ENCODE data around the gene RGS7BP.

DNA sequence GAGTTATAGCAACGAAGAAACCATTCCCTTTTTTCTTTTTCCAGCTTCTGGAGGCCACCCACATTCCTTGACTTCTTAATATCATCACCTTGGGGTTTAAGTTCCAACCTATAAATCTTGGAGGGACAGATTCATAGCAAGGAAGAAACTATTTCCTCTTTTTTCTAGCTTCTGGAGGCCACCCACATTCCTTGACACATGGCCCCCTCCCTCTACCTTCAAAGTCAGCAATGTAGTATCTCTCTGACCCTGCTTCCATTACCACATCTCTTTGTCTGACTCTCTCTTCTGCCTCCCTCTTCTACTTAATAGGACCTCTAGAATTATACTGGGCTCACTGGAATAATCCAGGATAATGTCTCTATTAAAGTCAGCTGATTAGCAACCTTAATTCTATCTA is 149.8 kb downstream of the RGS7BP start:
- TF ChIP-seq, protein P1, sequence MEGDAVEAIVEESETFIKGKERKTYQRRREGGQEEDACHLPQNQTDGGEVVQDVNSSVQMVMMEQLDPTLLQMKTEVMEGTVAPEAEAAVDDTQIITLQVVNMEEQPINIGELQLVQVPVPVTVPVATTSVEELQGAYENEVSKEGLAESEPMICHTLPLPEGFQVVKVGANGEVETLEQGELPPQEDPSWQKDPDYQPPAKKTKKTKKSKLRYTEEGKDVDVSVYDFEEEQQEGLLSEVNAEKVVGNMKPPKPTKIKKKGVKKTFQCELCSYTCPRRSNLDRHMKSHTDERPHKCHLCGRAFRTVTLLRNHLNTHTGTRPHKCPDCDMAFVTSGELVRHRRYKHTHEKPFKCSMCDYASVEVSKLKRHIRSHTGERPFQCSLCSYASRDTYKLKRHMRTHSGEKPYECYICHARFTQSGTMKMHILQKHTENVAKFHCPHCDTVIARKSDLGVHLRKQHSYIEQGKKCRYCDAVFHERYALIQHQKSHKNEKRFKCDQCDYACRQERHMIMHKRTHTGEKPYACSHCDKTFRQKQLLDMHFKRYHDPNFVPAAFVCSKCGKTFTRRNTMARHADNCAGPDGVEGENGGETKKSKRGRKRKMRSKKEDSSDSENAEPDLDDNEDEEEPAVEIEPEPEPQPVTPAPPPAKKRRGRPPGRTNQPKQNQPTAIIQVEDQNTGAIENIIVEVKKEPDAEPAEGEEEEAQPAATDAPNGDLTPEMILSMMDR (IDR thresholded peaks at IDR 0.05): no peak
- no peak for TF ChIP-seq POLR2AphosphoS5 (IDR thresholded peaks at IDR 0.05)
